Transverse colon (tissue), 4 donors: Measurements from ENCODE around the gene DDX11. TPM values are rescaled to one million over a fixed set of nuclear protein-coding genes. Genes with fewer than 3 reads are reported as not detected.

Source experiments
- DNase-seq: peaks from one replicate; pipeline ENCODE4 v3.0.0-alpha.2; 2019
- H3K27ac ChIP-seq, 4 donors: fragments of 200-600 bp; sonication (generic); 2 replicates each; pipeline ENCODE4 v1.5.1; 2016 to 2018; ENCODE audit warnings: inconsistent platforms in 4 of 4
- H3K27me3 ChIP-seq: fragments of 200-600 bp; sonication (generic); 2 replicates; pipeline ENCODE4 v1.5.1; 2017; ENCODE audit warnings: inconsistent platforms
- H3K36me3 ChIP-seq, 4 donors: fragments of 200-600 bp; sonication (generic); 2 replicates each; pipeline ENCODE4 v1.5.1; 2017 to 2019; ENCODE audit warnings: inconsistent platforms in 4 of 4
- H3K4me1 ChIP-seq, 4 donors: fragments of 200-600 bp; sonication (generic); 2 replicates each; pipeline ENCODE4 v1.5.1; 2017 to 2020; ENCODE audit warnings: inconsistent platforms in 4 of 4
- H3K4me3 ChIP-seq, 4 donors: fragments of 200-600 bp; sonication (generic); 1 replicate in 1 of 4; 2 replicates in 3 of 4; pipeline versions ENCODE4 v1.5.1 to v1.6.1; 2017 to 2019; ENCODE audit warnings: inconsistent platforms in 4 of 4
- H3K9me3 ChIP-seq, 2 donors: fragments of 200-600 bp; sonication (generic); 2 replicates each; pipeline ENCODE4 v1.5.1; 2017 to 2019; ENCODE audit warnings: inconsistent platforms in 2 of 2
- EP300 ChIP-seq: sonication (generic); formaldehyde crosslinking; IDR thresholded peaks from one replicate; pipeline ENCODE4 v1.6.1; 2017; ENCODE audit warnings: antibody characterized with exemption, low read depth
- POLR2A ChIP-seq: fragments of 450-650 bp; IDR thresholded peaks from one replicate; pipeline ENCODE4 v1.6.1; 2016; ENCODE audit warnings: antibody characterized with exemption, mild to moderate bottlenecking, moderate library complexity
- POLR2AphosphoS5 ChIP-seq, 3 donors: sonication (generic); formaldehyde crosslinking; IDR thresholded peaks; one replicate each; pipeline ENCODE4 v1.6.1; 2016; ENCODE audit warnings: antibody characterized with exemption in 3 of 3
- WGBS, 2 donors: methylation state at CpG; one replicate each; pipeline ENCODE4 v1.1.5; 2018; ENCODE audit warnings: low coverage in 1 of 2; 5-methylcytosine and 5-hydroxymethylcytosine counted together
- in situ Hi-C, 4 donors: fragments of 200-750 bp; cut with MboI; loops; one replicate each; pipeline versions ENCODE4 v1.15.0 to v1.15.1; 2017; ENCODE audit warnings: low sequenced_read_pairs in 3 of 4, low pct_ligation_motif_present in 1 of 4, low pct_unique_long_range_greater_than_20kb in 1 of 4
- intact Hi-C: fragments of 100-400 bp; cut with DNase I; formaldehyde crosslinking; loops from one replicate; pipeline ENCODE4 v1.15.1; 2023; ENCODE audit warnings: low total_unique reads
- total RNA-seq, 4 donors: library from RNA; depleted of rRNA; stranded (reverse); fragments of >200 nt; gene quantifications; one replicate each; pipeline ENCODE4 v1.1.0, GENCODE V29; 2016
- TF ChIP-seq, protein P1 (sequence below), 5 experiments: fragments of 200-600 bp in 3 of 5; fragments of 450-650 bp in 2 of 5; sonication (generic) in 3 of 5; IDR thresholded peaks; 1 replicate in 2 of 5; 2 replicates in 3 of 5; pipeline ENCODE4 v1.5.1; 2016 to 2017; ENCODE audit warnings: antibody characterized with exemption in 5 of 5, inconsistent platforms in 3 of 5, mild to moderate bottlenecking in 2 of 5, moderate library complexity in 1 of 5

The DDX11 gene
- total RNA-seq, 4 donors from 2014 or later, result 28.6 to 161 (median 46.5) TPM

DNA sequence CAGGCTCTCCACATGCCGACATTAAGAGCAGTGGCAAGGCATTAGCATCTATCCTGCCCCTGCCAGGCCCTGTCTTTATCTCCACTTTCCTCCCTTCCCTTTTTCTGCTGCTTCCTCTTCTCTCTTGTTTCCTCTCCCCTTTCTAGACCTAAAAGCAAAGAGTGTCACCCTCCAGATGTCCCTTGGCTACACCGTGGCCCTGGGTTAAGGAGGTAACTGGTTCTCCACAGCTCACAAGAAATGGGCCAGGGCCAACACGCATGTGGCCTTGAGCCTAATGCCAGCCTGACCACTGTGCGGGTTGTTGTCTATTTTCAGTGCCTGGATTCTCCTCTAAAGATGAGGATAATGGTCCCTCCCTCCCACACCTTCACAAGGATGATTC, 41.7 kb upstream of the DDX11 start:
- in situ Hi-C loops, result no loop called here
- no peak for DNase-seq
- TF ChIP-seq, protein P1, sequence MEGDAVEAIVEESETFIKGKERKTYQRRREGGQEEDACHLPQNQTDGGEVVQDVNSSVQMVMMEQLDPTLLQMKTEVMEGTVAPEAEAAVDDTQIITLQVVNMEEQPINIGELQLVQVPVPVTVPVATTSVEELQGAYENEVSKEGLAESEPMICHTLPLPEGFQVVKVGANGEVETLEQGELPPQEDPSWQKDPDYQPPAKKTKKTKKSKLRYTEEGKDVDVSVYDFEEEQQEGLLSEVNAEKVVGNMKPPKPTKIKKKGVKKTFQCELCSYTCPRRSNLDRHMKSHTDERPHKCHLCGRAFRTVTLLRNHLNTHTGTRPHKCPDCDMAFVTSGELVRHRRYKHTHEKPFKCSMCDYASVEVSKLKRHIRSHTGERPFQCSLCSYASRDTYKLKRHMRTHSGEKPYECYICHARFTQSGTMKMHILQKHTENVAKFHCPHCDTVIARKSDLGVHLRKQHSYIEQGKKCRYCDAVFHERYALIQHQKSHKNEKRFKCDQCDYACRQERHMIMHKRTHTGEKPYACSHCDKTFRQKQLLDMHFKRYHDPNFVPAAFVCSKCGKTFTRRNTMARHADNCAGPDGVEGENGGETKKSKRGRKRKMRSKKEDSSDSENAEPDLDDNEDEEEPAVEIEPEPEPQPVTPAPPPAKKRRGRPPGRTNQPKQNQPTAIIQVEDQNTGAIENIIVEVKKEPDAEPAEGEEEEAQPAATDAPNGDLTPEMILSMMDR (IDR thresholded peaks at IDR 0.05), result no peak
- TF ChIP-seq EP300, result no peak
- 75 to 90% methylated on average over 4 of the region's 4 CpGs for WGBS, 2 donors
- Histone ChIP-seq H3K4me1 (no peaks in the 10 kb centered on the region), H3K27me3 (no peaks in the 10 kb centered on the region), H3K36me3 (no peaks in the 10 kb centered on the region), H3K9me3 (no peaks in the 10 kb centered on the region), H3K4me3 (no peak overlapping the region), H3K27ac (no peak overlapping the region)
- intact Hi-C loops, result no loop called here

DNA sequence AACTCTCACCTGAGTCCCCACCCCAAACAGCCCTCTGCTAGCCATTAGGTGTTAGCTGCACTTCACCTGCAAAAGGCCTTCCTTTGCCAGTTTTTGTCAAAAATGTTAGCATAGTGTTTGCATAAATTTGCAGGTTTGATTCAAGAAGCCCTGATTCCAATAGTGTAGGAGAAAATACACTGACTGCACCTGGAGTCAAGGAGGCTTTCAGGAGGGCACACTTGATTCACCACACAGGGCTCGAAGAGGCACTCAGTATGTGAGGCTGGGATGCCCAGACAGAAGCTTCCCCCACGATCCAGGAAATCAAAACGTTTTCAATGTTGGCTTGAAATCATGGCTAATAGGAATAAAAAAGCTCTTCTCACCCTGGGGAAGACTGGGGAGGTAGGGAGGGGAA, 40.5 kb upstream of the DDX11 start:
- intact Hi-C loops, result no loop called here
- Histone ChIP-seq H3K36me3 (no peaks in the 10 kb centered on the region), H3K4me3 (no peak overlapping the region), H3K9me3 (no peaks in the 10 kb centered on the region), H3K27me3 (no peaks in the 10 kb centered on the region), H3K4me1 (no peaks in the 10 kb centered on the region), H3K27ac (no peak overlapping the region)
- 73% methylated on average over 3 of the region's 3 CpGs; no CpG with 5 or more reads in 1 of the 2 donors for WGBS, 2 donors
- DNase-seq, result no peak
- TF ChIP-seq, protein P1 (IDR thresholded peaks at IDR 0.05), result no peak
- TF ChIP-seq POLR2AphosphoS5 (IDR thresholded peaks at IDR 0.05) (no peak), POLR2A (no peak), EP300 (no peak)
- in situ Hi-C loops, result no loop called here

DNA sequence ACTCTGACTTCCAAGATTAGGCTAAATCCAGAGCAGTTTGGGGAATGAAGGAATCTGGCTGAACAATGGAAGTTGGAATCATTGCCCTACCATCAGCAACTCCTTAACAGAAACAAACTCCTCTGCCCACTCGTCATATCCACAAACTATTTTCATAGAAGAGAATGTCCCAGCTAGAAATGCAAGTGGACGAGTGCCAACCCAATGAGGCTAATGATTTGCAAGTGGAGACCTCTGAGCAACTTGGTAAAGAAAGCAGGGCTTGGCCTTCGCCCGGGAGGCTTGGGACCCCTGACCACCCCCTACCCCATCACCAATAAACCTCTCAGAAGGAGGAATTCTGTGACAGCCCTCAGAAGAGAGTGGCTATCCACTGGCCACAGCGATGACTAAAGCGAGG, 40.0 kb upstream of the DDX11 start:
- TF ChIP-seq, protein P1 (IDR thresholded peaks at IDR 0.05), result no peak
- TF ChIP-seq POLR2A (no peak), POLR2AphosphoS5 (IDR thresholded peaks at IDR 0.05) (no peak), EP300 (no peak)
- no peak for DNase-seq
- no peaks in the 10 kb centered on the region for H3K4me1 ChIP-seq
- 79 to 82% methylated on average over 4 to 6 of the region's 6 CpGs for WGBS, 2 donors
- no peaks in the 10 kb centered on the region for H3K9me3 ChIP-seq
- no peak overlapping the region for H3K27ac ChIP-seq
- intact Hi-C loops, result no loop called here
- H3K4me3 ChIP-seq, result no peak overlapping the region
- H3K27me3 ChIP-seq, result no peaks in the 10 kb centered on the region
- in situ Hi-C loops, result no loop called here
- H3K36me3 ChIP-seq, result no peaks in the 10 kb centered on the region

DNA sequence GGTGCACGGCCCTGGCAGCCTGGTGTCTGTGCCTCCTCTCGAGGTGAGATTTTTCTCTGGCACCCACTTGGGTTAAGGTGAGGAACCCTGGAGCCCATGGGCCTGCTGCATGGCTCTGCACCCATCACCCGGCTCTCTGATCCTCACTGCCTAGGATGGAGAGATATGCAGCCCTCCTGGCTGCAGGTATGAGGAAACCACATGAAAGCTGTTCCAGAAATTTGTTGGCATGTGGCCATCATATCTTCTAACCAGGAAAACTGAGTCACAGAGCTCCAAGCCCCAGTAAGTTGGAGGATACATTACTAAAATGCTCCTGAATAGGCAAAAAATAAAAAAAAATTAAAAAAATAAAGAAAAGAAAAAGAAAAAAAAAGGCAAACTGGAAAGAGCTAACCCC, 39.3 kb upstream of the DDX11 start:
- Histone ChIP-seq H3K27me3 (no peaks in the 10 kb centered on the region), H3K4me3 (no peak overlapping the region), H3K9me3 (no peaks in the 10 kb centered on the region), H3K4me1 (no peaks in the 10 kb centered on the region), H3K27ac (no peak overlapping the region), H3K36me3 (no peaks in the 10 kb centered on the region)
- in situ Hi-C loops, result no loop called here
- 81% methylated on average over 3 of the region's 3 CpGs; no CpG with 5 or more reads in 1 of the 2 donors for WGBS, 2 donors
- no peak for TF ChIP-seq POLR2AphosphoS5 (IDR thresholded peaks at IDR 0.05)
- TF ChIP-seq, protein P1 (IDR thresholded peaks at IDR 0.05), result no peak
- no peak for TF ChIP-seq EP300
- no peak for TF ChIP-seq POLR2A
- intact Hi-C loops, result no loop called here
- no peak for DNase-seq
